Activated CD8-positive, alpha-beta T cell treated with anti-CD3 and anti-CD28 coated beads, Interleukin-2, amount 10 ng/mL, durations not matched to agents 7 days and 5 days (primary cell): Measurements from ENCODE around the gene LAT. TPM values are rescaled to one million over a fixed set of nuclear protein-coding genes. Genes with fewer than 3 reads are reported as not detected.
"Not testable (repeated sequence)": the region's sequence is repeated elsewhere in the genome, so short reads cannot be mapped to it uniquely, and the experiment has no call there.

Source experiments
- ATAC-seq: fragments of 150-1000 bp; cut with Tn5 transposase; one replicate; pipeline ENCODE4 v1.10.0; 2021; ENCODE audit warnings: moderate library complexity
- CTCF ChIA-PET: fragments of 350-600 bp; sonication (Branson Sonifier 250); formaldehyde crosslinking; loops from one replicate; lab custom pipeline; 2021; ENCODE audit warnings: antibody characterized with exemption; lab: Charles Lee
- POLR2A ChIA-PET: fragments of 350-600 bp; sonication (Branson Sonifier 250); formaldehyde crosslinking; loops from one replicate; lab custom pipeline; 2021; ENCODE audit warnings: antibody characterized with exemption; lab: Charles Lee
- DNase-seq: peaks from one replicate; pipeline ENCODE4 v3.0.0-alpha.2; 2020
- H3K27ac Mint-ChIP-seq: one replicate; pipeline ENCODE4 v1.8.0; 2021; ENCODE audit warnings: mild to moderate bottlenecking, mixed read lengths
- H3K27me3 Mint-ChIP-seq: one replicate; pipeline ENCODE4 v1.8.0; 2021; ENCODE audit warnings: low read depth, mixed read lengths
- H3K36me3 Mint-ChIP-seq: one replicate; pipeline ENCODE4 v1.8.0; 2021; ENCODE audit warnings: low read depth, mixed read lengths
- H3K4me1 Mint-ChIP-seq: one replicate; pipeline ENCODE4 v1.8.0; 2021; ENCODE audit warnings: low read depth, mixed read lengths
- H3K4me3 Mint-ChIP-seq: one replicate; pipeline ENCODE4 v1.8.0; 2021; ENCODE audit warnings: mild to moderate bottlenecking, mixed read lengths
- H3K9me3 Mint-ChIP-seq: one replicate; pipeline ENCODE4 v1.8.0; 2022; ENCODE audit warnings: mixed read lengths; ENCODE audit not compliant: insufficient read depth
- total RNA-seq, 2 experiments: library from RNA; stranded (reverse); gene quantifications; one replicate each; pipeline ENCODE4 v1.2.3, GENCODE V29; 2021

The LAT gene
- total RNA-seq, 2 experiments from 2014 or later = 270 to 288 TPM

GRCh38 chr16:28977703-28978662, 6.9 kb upstream of the LAT start:
- CTCF ChIA-PET = interaction anchor here (0.8 to 3.5 kb wide), 8 partner anchors 9 to 97 kb away, joined by 3 to 17 read pairs (median 4); no protein-coding TSS in a partner anchor
- Mint-ChIP-seq H3K4me3 (no peak overlapping the region), H3K27me3 (no peaks in the 10 kb centered on the region), H3K36me3 (peaks cover 43% of the 10 kb centered on the region), H3K4me1 (peaks cover 45% of the 10 kb centered on the region), H3K9me3 (peaks cover 4% of the 10 kb centered on the region), H3K27ac (peak overlapping the region; percentile 54)
- ATAC-seq (no peak), DNase-seq (no peak)
- POLR2A ChIA-PET = no interaction called here

DNA sequence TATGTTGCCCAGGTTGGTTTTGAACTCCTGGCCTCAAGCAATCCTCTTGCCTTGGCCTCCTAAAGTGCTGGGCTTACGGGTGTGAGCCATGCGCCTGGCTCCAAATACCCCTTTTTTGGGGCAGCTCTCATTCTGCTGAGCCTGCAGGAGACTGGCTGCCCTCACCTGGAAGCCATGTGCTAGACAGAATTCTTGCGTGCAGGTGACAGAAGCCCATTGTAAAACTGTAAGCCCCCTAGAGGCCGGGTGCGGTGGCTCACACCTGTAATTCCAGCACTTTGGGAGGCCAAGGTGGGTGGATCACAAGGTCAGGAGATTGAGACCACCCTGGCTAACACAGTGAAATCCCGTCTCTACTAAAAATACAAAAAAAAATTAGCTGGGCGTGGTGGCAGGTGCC, 4.5 kb upstream of the LAT start:
- not testable (repeated sequence) for H3K9me3 Mint-ChIP-seq, ATAC-seq, H3K27ac Mint-ChIP-seq, H3K27me3 Mint-ChIP-seq, H3K4me3 Mint-ChIP-seq, DNase-seq
- ChIA-PET CTCF (interaction anchor here (0.7 to 1.8 kb wide), 4 partner anchors 22 to 153 kb away, joined by 3 to 9 read pairs (median 3); no protein-coding TSS in a partner anchor), POLR2A (interaction anchor here (0.6 kb wide), 1 partner anchor 44 kb away, joined by 3 read pairs; no protein-coding TSS in a partner anchor)
- peaks cover 60% of the 10 kb centered on the region for H3K36me3 Mint-ChIP-seq
- H3K4me1 Mint-ChIP-seq = peaks cover 52% of the 10 kb centered on the region

DNA sequence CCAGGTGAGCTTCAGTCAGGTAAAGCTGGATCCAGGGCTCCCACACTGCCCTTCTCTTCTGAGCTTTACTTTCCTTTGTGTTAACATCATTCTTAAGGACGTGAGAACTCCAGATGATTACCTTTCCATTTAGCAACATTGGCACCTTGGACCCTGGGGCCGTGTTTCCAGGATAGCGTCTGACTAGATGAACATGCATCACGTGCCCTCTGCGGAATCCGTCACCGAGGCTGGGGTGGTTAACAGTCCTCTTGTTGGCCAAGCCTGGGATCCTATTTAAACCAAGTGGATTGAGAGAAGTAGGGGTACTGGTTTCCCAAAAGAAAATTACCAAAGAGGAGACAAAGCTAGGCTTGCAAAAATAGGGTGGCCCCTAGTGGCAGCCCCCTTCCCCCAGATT, 3.9 kb upstream of the LAT start:
- DNase-seq (no peak), ATAC-seq (no peak)
- Mint-ChIP-seq H3K4me1 (peaks cover 46% of the 10 kb centered on the region), H3K27ac (no peak overlapping the region), H3K9me3 (peaks cover 4% of the 10 kb centered on the region), H3K4me3 (no peak overlapping the region), H3K36me3 (peaks cover 62% of the 10 kb centered on the region), H3K27me3 (no peaks in the 10 kb centered on the region)
- ChIA-PET CTCF (interaction anchor here (0.7 to 1.8 kb wide), 3 partner anchors 21 to 153 kb away, joined by 3 to 9 read pairs (median 3); no protein-coding TSS in a partner anchor), POLR2A (interaction anchor here (0.6 kb wide), 1 partner anchor 43 kb away, joined by 3 read pairs; no protein-coding TSS in a partner anchor)

DNA sequence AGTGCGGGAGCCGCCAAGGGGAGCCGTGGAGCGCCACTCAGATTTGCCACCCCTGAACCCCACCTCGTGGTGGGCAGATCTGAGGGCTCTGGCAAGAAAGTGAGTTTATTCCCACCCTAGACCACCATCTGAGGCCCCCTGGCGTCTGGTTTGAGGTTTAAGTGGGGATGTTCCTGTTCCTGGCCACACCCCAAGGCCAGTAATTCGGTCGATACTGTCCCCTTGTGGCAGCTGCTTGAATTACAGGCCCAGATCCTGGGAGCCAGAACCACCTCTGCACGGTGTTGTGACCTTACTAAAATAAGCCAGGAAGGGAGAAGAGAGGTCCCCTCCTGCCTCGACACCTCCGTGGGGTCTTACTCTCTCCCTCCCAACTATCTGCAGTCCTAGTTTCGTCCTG, 3.3 kb upstream of the LAT start:
- POLR2A ChIA-PET = no interaction called here
- Mint-ChIP-seq H3K36me3 (peaks cover 66% of the 10 kb centered on the region), H3K4me1 (peaks cover 40% of the 10 kb centered on the region), H3K4me3 (no peak overlapping the region), H3K9me3 (peaks cover 4% of the 10 kb centered on the region), H3K27ac (no peak overlapping the region), H3K27me3 (no peaks in the 10 kb centered on the region)
- DNase-seq = peak; percentile 59
- no peak for ATAC-seq
- CTCF ChIA-PET = interaction anchor here (1.3 to 1.8 kb wide), 2 partner anchors 20 to 26 kb away, joined by 3 to 9 read pairs; no protein-coding TSS in a partner anchor

- Mint-ChIP-seq H3K36me3 (peaks cover 72% of the 10 kb centered on the region), H3K4me1 (peaks cover 40% of the 10 kb centered on the region), H3K4me3 (no peak overlapping the region), H3K27me3 (no peaks in the 10 kb centered on the region), H3K27ac (no peak overlapping the region), H3K9me3 (peaks cover 9% of the 10 kb centered on the region)
- CTCF ChIA-PET = interaction anchor here (2.9 kb wide), 1 partner anchor 8 kb away, joined by 14 read pairs; the partner anchor contains the start of gene SPNS1
- POLR2A ChIA-PET = no interaction called here
- DNase-seq = no peak
- ATAC-seq = no peak
Measured at GRCh38 chr16:28982418-28982817, 2.4 kb upstream of the LAT start.

GRCh38 chr16:28982949-28983348, 1.9 kb upstream of the LAT start:
- no peak for DNase-seq
- ChIA-PET POLR2A (interaction anchor here (0.6 kb wide), 1 partner anchor 34 kb away, joined by 3 read pairs; no protein-coding TSS in a partner anchor), CTCF (interaction anchor here (1.1 to 2.9 kb wide), 2 partner anchors 9 to 38 kb away, joined by 4 to 14 read pairs; partner anchors contain the start of gene SPNS1)
- peaks cover 40% of the 10 kb centered on the region for H3K4me1 Mint-ChIP-seq
- peak overlapping the region; percentile 94 for H3K27ac Mint-ChIP-seq
- no peak overlapping the region for H3K4me3 Mint-ChIP-seq
- peaks cover 11% of the 10 kb centered on the region for H3K9me3 Mint-ChIP-seq
- H3K36me3 Mint-ChIP-seq = peaks cover 73% of the 10 kb centered on the region
- H3K27me3 Mint-ChIP-seq = no peaks in the 10 kb centered on the region
- ATAC-seq = no peak

GRCh38 chr16:28983644-28984043, 1.2 kb upstream of the LAT start:
- CTCF ChIA-PET = interaction anchor here (0.9 to 2.9 kb wide), 3 partner anchors 10 to 37 kb away, joined by 3 to 14 read pairs (median 4); partner anchors contain the start of gene SPNS1
- Mint-ChIP-seq H3K36me3 (peaks cover 74% of the 10 kb centered on the region), H3K4me1 (peaks cover 42% of the 10 kb centered on the region), H3K9me3 (peaks cover 11% of the 10 kb centered on the region), H3K4me3 (peak overlapping the region; percentile 100), H3K27ac (peak overlapping the region; percentile 94), H3K27me3 (no peaks in the 10 kb centered on the region)
- DNase-seq = no peak
- POLR2A ChIA-PET = interaction anchor here (0.6 to 2.2 kb wide), 5 partner anchors 9 to 37 kb away, joined by 3 to 12 read pairs (median 5); no protein-coding TSS in a partner anchor
- ATAC-seq = no peak

DNA sequence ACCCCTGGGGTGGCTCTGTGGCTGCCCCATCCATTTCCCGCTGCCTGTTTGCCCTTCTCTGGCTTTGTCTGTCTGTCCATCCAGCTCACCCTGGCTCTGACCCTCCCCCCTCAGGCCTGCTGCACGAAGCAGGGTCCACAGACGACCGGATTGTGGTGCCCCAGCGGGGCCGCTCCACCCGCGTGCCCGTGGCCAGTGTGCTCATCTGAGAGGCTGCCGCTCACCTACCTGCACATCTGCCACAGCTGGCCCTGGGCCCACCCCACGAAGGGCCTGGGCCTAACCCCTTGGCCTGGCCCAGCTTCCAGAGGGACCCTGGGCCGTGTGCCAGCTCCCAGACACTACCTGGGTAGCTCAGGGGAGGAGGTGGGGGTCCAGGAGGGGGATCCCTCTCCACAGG, 761 bp upstream of the LAT start:
- no peak for ATAC-seq
- H3K27me3 Mint-ChIP-seq = no peaks in the 10 kb centered on the region
- H3K9me3 Mint-ChIP-seq = peaks cover 11% of the 10 kb centered on the region
- peak overlapping the region; percentile 100 for H3K4me3 Mint-ChIP-seq
- CTCF ChIA-PET = interaction anchor here (0.9 to 2.9 kb wide), 3 partner anchors 10 to 37 kb away, joined by 3 to 14 read pairs (median 4); partner anchors contain the start of gene SPNS1
- DNase-seq = no peak
- H3K4me1 Mint-ChIP-seq = peaks cover 46% of the 10 kb centered on the region
- H3K36me3 Mint-ChIP-seq = peaks cover 78% of the 10 kb centered on the region
- POLR2A ChIA-PET = interaction anchor here (0.9 to 4.2 kb wide), 5 partner anchors 9 to 37 kb away, joined by 3 to 24 read pairs (median 6); no protein-coding TSS in a partner anchor
- peak overlapping the region; percentile 94 for H3K27ac Mint-ChIP-seq

DNA sequence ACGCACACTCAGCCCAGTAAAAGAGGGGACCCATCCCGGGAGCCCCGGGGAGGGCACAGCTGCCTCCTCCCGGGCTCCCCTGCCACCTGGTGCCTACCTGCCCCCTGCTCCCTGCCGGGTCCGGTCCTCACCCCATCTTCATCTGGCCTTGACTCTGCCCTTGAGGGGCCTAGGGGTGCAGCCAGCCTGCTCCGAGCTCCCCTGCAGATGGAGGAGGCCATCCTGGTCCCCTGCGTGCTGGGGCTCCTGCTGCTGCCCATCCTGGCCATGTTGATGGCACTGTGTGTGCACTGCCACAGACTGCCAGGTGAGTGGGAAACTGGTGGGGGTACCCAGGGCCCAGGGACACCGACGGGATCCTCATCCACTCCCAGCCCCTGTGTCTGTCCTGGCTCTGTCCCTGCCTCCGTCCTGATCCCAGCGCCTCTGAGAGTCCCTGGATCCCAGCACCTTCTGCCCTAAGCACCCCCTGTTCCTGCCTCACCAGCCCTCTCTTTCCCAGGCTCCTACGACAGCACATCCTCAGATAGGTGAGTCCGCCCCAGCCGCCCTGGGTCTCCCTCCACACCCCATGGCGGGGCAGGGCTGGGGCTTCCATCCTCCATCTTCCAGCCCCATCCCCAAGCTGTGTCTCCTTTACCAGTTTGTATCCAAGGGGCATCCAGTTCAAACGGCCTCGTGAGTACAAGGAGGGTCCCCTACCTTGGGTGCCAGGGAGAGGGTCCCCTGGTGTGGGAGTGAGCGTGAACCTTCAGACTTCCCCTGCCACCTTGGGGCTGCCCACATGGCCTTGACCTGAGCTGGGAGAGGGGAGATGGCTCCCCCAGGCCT, 574 bp downstream of the LAT start:
- H3K27ac Mint-ChIP-seq = peak overlapping the region; percentile 95
- peaks cover 59% of the 10 kb centered on the region for H3K4me1 Mint-ChIP-seq
- peaks cover 11% of the 10 kb centered on the region for H3K9me3 Mint-ChIP-seq
- POLR2A ChIA-PET = interaction anchor here (0.6 to 4.2 kb wide), 8 partner anchors 12 to 44 kb away, joined by 3 to 24 read pairs (median 10); partner anchors contain the start of gene NFATC2IP
- no peaks in the 10 kb centered on the region for H3K27me3 Mint-ChIP-seq
- H3K4me3 Mint-ChIP-seq = peak overlapping the region; percentile 100
- DNase-seq = peak; percentile 33
- peaks cover 92% of the 10 kb centered on the region for H3K36me3 Mint-ChIP-seq
- CTCF ChIA-PET = interaction anchor here (2.0 to 3.0 kb wide), 4 partner anchors 8 to 39 kb away, joined by 7 to 17 read pairs (median 14); partner anchors contain the start of gene SPNS1
- ATAC-seq = peak; percentile 31

GRCh38 chr16:28986046-28986445, 1.2 kb downstream of the LAT start:
- Mint-ChIP-seq H3K27ac (peak overlapping the region; percentile 95), H3K4me3 (peak overlapping the region; percentile 100), H3K9me3 (peaks cover 11% of the 10 kb centered on the region), H3K4me1 (peaks cover 63% of the 10 kb centered on the region), H3K36me3 (peaks cover 94% of the 10 kb centered on the region), H3K27me3 (no peaks in the 10 kb centered on the region)
- CTCF ChIA-PET = interaction anchor here (2.0 to 3.0 kb wide), 4 partner anchors 9 to 38 kb away, joined by 7 to 17 read pairs (median 14); partner anchors contain the start of gene SPNS1
- DNase-seq = peak; percentile 31
- POLR2A ChIA-PET = interaction anchor here (0.6 to 4.2 kb wide), 6 partner anchors 12 to 140 kb away, joined by 3 to 24 read pairs (median 10); partner anchors contain the start of genes NFATC2IP and TUFM
- no peak for ATAC-seq
